Measurements from ENCODE around the gene DHCR7.

Gene DHCR7

GRCh38 chr11:71463331-71464211 lies 15.4 kb upstream of the DHCR7 start:
- TF ChIP-seq CTCF (IDR thresholded peaks at IDR 0.05; ENCODE audit: insufficient read depth, low read depth, low read length, missing control alignments), result no peak
- DNase-seq (ENCODE audit: low read depth), result no peak
- H3K4me3 ChIP-seq (ENCODE audit: low read depth, low read length), result no peak overlapping the region

- no peak for TF ChIP-seq CTCF (IDR thresholded peaks at IDR 0.05; ENCODE audit: insufficient read depth, low read depth, low read length, missing control alignments)
- no peak overlapping the region for H3K4me3 ChIP-seq (ENCODE audit: low read depth, low read length)
- DNase-seq (ENCODE audit: low read depth), result no peak
Measured at GRCh38 chr11:71462726-71463125, 14.5 kb upstream of the DHCR7 start.

- no peak overlapping the region for H3K4me3 ChIP-seq (ENCODE audit: low read depth, low read length)
- no peak for TF ChIP-seq CTCF (IDR thresholded peaks at IDR 0.05; ENCODE audit: insufficient read depth, low read depth, low read length, missing control alignments)
- no peak for DNase-seq (ENCODE audit: low read depth)
Measured at GRCh38 chr11:71461696-71462095, 13.5 kb upstream of the DHCR7 start.

GRCh38 chr11:71459767-71460320 lies 11.7 kb upstream of the DHCR7 start:
- no peak for TF ChIP-seq CTCF (IDR thresholded peaks at IDR 0.05; ENCODE audit: insufficient read depth, low read depth, low read length, missing control alignments)
- no peak overlapping the region for H3K4me3 ChIP-seq (ENCODE audit: low read depth, low read length)
- no peak for DNase-seq (ENCODE audit: low read depth)

- no peak for TF ChIP-seq CTCF (IDR thresholded peaks at IDR 0.05; ENCODE audit: insufficient read depth, low read depth, low read length, missing control alignments)
- no peak for DNase-seq (ENCODE audit: low read depth)
- H3K4me3 ChIP-seq (ENCODE audit: low read depth, low read length), result no peak overlapping the region
Measured at GRCh38 chr11:71459076-71459766, 11.0 kb upstream of the DHCR7 start.

- TF ChIP-seq CTCF (IDR thresholded peaks at IDR 0.05; ENCODE audit: insufficient read depth, low read depth, low read length, missing control alignments), result no peak
- no peak overlapping the region for H3K4me3 ChIP-seq (ENCODE audit: low read depth, low read length)
- DNase-seq (ENCODE audit: low read depth), result no peak
Measured at GRCh38 chr11:71458146-71459070, 10.2 kb upstream of the DHCR7 start.

Data from GM12865 (cell line).